ENCODE data around the gene PRKAA2.

PRKAA2 gene

DNA sequence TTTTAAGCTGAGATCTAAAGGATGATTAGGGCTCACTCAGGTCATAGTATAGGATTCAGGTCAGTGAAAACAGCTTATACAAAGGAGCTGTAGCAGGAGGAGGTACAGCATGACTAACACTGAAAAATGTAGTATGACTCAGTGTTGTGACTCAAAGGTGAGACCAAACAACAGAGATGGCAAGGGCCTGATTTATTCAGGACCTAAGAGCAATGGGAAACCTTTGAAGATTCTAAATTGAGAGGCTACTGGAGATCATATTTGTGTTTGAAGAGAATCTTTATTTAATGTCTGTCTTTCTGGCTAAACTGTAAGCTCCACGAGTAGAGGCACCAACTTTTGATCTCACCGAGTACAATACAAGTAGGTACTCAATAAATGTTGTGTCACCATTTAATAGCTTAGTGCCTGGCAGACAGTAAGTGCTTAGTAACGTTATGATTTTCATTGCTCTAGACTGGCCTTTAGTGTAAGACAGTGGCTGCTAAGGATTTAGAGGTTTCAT lies 43.5 kb downstream of the PRKAA2 start:
- TF ChIP-seq CTCF (conservative IDR thresholded peaks at IDR 0.05) (no peak), ZFX (IDR thresholded peaks at IDR 0.05) (no peak)
- no peak overlapping the region for H3K27ac ChIP-seq

- no peak for TF ChIP-seq CTCF (conservative IDR thresholded peaks at IDR 0.05)
- TF ChIP-seq ZFX (IDR thresholded peaks at IDR 0.05): no peak
- no peak overlapping the region for H3K27ac ChIP-seq
Observed at GRCh38 chr1:56696663-56697062, 51.5 kb downstream of the PRKAA2 start.

DNA sequence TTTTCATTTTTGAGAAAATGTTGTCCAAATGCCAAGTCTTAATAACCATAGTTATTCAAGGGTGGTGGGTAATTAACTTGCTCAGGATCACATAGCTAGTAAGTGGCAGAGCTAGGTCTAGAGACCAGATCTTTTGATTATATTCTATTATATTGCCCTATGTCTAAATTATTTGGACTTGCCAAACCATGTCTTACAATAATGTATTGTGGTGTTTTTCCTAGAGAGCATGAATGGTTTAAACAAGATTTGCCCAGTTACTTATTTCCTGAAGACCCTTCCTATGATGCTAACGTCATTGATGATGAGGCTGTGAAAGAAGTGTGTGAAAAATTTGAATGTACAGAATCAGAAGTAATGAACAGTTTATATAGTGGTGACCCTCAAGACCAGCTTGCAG lies 58.6 kb downstream of the PRKAA2 start:
- TF ChIP-seq CTCF (conservative IDR thresholded peaks at IDR 0.05) (no peak), ZFX (IDR thresholded peaks at IDR 0.05) (no peak)

GRCh38 chr1:56707379-56707778 lies 62.3 kb downstream of the PRKAA2 start:
- no peak overlapping the region for H3K27ac ChIP-seq
- TF ChIP-seq CTCF (conservative IDR thresholded peaks at IDR 0.05) (no peak), ZFX (IDR thresholded peaks at IDR 0.05) (no peak)

More for the DNA sequence above, 58.6 kb downstream of the PRKAA2 start:
- H3K27ac ChIP-seq: no peak overlapping the region

- no peak for TF ChIP-seq ZFX (IDR thresholded peaks at IDR 0.05)
- TF ChIP-seq CTCF (conservative IDR thresholded peaks at IDR 0.05): peak; percentile 77
- H3K27ac ChIP-seq: no peak overlapping the region
Observed at GRCh38 chr1:56709269-56709880, 64.3 kb downstream of the PRKAA2 start.

DNA sequence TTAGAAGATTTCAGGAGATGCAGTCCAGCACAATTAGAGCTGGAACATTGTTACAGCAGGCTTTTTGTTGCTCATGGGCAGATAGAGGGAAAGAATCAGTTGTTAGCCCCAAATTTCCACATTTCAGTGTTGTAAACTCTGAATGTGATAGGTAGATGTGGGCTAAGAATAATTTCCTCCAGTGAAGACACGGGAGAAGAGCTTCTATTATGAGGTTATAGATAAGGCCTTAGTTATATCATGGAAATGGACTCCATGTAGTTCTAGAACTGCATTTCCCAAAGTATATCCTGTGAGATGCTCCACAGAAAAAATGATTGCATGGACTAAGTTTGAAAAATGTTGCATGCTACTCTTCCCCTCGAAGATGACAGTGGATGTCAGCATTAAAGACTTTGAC lies 64.9 kb downstream of the PRKAA2 start:
- no peak for TF ChIP-seq CTCF (conservative IDR thresholded peaks at IDR 0.05)
- no peak for TF ChIP-seq ZFX (IDR thresholded peaks at IDR 0.05)

GRCh38 chr1:56710646-56711045 lies 65.5 kb downstream of the PRKAA2 start:
- H3K27ac ChIP-seq: no peak overlapping the region
- TF ChIP-seq CTCF (conservative IDR thresholded peaks at IDR 0.05): no peak
- TF ChIP-seq ZFX (IDR thresholded peaks at IDR 0.05): no peak

More for the DNA sequence above, 64.9 kb downstream of the PRKAA2 start:
- H3K27ac ChIP-seq: no peak overlapping the region

All from C4-2B (cell line).